Activated T-cell treated with anti-CD3 and anti-CD28 coated beads, Interleukin-2, amount 50 U/mL, for 72 hours (primary cell): Measurements from ENCODE around the gene CASQ2. TPM values are rescaled to one million over a fixed set of nuclear protein-coding genes. Genes with fewer than 3 reads are reported as not detected.

Source experiments
- ATAC-seq, 2 donors: fragments of 150-1000 bp; cut with Tn5 transposase; replicated peaks in 1 of 2; 2 replicates each; pipeline ENCODE4 v1.10.0; 2021; ENCODE audit warnings: moderate library complexity in 2 of 2, mild to moderate bottlenecking in 1 of 2
- DNase-seq, 2 donors: peaks; one replicate each; pipeline ENCODE4 v3.0.0; 2021 to 2022; ENCODE audit warnings: mixed read lengths in 1 of 2
- H3K27ac Mint-ChIP-seq: one replicate; pipeline ENCODE4 v1.8.0; 2022; ENCODE audit warnings: mild to moderate bottlenecking, moderate library complexity, mixed read lengths
- H3K27me3 Mint-ChIP-seq: one replicate; pipeline ENCODE4 v1.8.0; 2022; ENCODE audit warnings: low read depth, mixed read lengths
- H3K36me3 Mint-ChIP-seq, 2 donors: one replicate each; pipeline ENCODE4 v1.8.0; 2022; ENCODE audit warnings: mixed read lengths in 2 of 2, mild to moderate bottlenecking in 1 of 2; ENCODE audit not compliant: insufficient read depth in 2 of 2
- H3K4me1 Mint-ChIP-seq: one replicate; pipeline ENCODE4 v1.8.0; 2022; ENCODE audit warnings: low read depth, mixed read lengths
- H3K4me3 Mint-ChIP-seq, 2 donors: one replicate each; pipeline ENCODE4 v1.8.0; 2022; ENCODE audit warnings: mild to moderate bottlenecking in 2 of 2, mixed read lengths in 2 of 2, moderate library complexity in 2 of 2
- H3K9me3 Mint-ChIP-seq, 2 donors: one replicate each; pipeline ENCODE4 v1.8.0; 2022; ENCODE audit warnings: mixed read lengths in 2 of 2
- total RNA-seq, 2 donors: library from RNA; stranded (reverse); gene quantifications; one replicate each; pipeline ENCODE4 v1.2.3, GENCODE V29; 2022

CASQ2 gene
- total RNA-seq, 2 donors from 2014 or later = not detected

DNA sequence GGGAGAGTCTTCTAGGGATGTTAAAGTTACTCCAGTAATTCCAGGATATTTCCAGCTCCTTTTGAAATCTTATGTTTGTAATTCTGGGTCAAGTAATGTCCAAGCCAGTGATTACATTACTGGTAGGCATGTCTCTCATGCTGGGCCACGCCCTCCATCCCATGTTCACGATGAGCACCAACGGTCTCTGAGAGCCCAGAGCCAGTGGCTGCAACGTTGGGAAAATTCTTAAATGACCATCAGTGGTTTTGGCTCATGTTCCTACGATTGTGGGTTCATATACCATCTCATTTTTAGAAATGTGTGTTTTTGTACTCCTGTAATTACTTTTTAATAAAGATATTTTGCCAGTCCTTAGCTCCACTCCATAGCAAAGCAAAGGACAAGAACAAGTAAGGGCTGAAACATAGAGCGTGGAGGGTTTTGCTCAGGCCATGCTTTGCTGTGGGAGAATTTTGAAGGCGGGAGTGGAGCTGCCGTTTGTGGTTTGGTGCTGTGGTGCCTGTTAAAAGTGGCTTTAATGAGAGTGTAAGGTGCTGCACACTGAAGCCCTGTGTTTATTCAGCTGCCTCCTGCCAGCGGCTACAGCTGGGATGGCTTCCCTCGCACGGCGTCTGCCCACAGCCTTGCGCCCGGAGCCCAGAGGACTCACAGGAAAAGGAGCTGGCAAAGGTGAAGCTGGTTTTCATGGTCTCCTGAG is 97.9 kb downstream of the CASQ2 start:
- Mint-ChIP-seq H3K27ac (no peak overlapping the region), H3K27me3 (no peaks in the 10 kb centered on the region), H3K4me3 (no peak overlapping the region), H3K9me3 (peaks cover 1 to 2% of the 10 kb centered on the region in 2 donors), H3K36me3 (peaks cover 0 to 5% of the 10 kb centered on the region in 2 donors), H3K4me1 (no peaks in the 10 kb centered on the region)
- ATAC-seq = no peak
- no peak for DNase-seq

DNA sequence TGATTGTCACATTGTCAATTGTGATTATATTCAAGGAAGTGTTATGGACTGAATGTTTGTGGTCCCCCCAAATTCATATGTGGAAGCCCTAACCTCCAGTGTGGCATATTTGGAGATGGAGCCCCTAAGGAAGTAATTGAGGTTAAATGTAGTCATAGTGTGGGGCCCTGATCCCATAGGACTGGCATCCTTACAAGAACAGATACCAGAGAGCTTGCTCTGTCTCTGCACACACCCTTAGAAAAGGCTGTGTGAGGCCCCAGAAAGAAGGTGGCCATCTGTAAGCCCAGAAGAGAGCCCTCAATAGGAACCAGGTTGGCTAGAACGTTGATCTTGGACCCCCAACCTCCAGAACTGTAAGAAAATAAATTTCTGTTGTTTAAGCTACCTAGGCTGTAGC is 98.6 kb downstream of the CASQ2 start:
- Mint-ChIP-seq H3K4me3 (no peak overlapping the region), H3K9me3 (peaks cover 1 to 2% of the 10 kb centered on the region in 2 donors), H3K4me1 (no peaks in the 10 kb centered on the region), H3K27me3 (no peaks in the 10 kb centered on the region), H3K27ac (no peak overlapping the region), H3K36me3 (peaks cover 0 to 5% of the 10 kb centered on the region in 2 donors)
- DNase-seq = no peak
- ATAC-seq = no peak

- no peaks in the 10 kb centered on the region for H3K27me3 Mint-ChIP-seq
- peaks cover 1 to 2% of the 10 kb centered on the region in 2 donors for H3K9me3 Mint-ChIP-seq
- H3K4me3 Mint-ChIP-seq = no peak overlapping the region
- ATAC-seq = no peak
- no peaks in the 10 kb centered on the region for H3K4me1 Mint-ChIP-seq
- H3K27ac Mint-ChIP-seq = no peak overlapping the region
- H3K36me3 Mint-ChIP-seq = peaks cover 0 to 5% of the 10 kb centered on the region in 2 donors
- DNase-seq = no peak
Measured at GRCh38 chr1:115669002-115669673, 99.4 kb downstream of the CASQ2 start.

DNA sequence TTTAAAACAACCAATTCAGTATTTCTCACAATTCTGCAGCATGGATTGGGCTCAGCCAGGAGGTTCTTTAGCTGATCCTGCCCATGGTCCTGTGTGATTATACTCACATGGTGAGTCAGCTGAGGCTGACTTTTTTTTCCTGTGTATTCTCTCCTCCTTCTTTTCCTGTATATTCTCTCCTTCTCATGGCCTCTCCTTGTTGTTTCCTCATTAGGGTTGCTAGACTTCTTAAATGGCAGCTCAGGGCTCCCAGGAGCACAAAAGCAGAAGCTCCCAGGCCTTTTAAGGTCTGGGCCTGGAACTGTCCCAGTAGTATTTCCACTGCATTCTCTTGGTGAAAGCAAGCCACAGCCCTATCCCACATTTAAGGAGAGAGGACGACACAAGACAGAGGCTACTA is 99.9 kb downstream of the CASQ2 start:
- peaks cover 1 to 2% of the 10 kb centered on the region in 2 donors for H3K9me3 Mint-ChIP-seq
- no peaks in the 10 kb centered on the region for H3K27me3 Mint-ChIP-seq
- H3K36me3 Mint-ChIP-seq = peaks cover 0 to 5% of the 10 kb centered on the region in 2 donors

DNA sequence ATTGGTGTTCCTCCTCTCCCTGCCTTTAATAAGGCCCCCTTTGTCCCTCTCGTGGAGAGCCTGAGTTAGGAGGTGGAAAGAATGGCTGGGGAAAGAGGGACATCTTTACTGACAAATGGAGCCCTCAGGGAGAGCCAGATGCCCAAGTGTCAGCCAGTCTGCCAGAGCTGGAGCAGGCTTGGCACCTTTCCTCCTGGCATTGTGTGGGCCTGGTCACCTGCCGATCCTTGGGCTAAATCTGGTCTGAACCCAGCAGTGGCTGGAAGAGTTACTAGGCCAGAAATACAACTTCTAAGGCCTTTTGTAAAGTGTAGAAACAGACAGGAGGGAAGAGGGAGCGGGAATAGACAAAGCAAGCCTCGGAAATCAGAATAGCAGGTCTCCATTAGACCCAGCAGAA is 101.8 kb downstream of the CASQ2 start:
- Mint-ChIP-seq H3K36me3 (peaks cover 0 to 5% of the 10 kb centered on the region in 2 donors), H3K27ac (no peak overlapping the region), H3K4me3 (no peak overlapping the region), H3K27me3 (no peaks in the 10 kb centered on the region), H3K9me3 (peaks cover 1 to 2% of the 10 kb centered on the region in 2 donors), H3K4me1 (no peaks in the 10 kb centered on the region)
- DNase-seq (no peak), ATAC-seq (no peak)

More for the DNA sequence above, 99.9 kb downstream of the CASQ2 start:
- ATAC-seq (no peak), DNase-seq (no peak)
- Mint-ChIP-seq H3K4me1 (no peaks in the 10 kb centered on the region), H3K4me3 (no peak overlapping the region), H3K27ac (no peak overlapping the region)

GRCh38 chr1:115666206-115666605 is 102.3 kb downstream of the CASQ2 start:
- H3K27me3 Mint-ChIP-seq = no peaks in the 10 kb centered on the region
- no peak for DNase-seq
- peaks cover 0 to 5% of the 10 kb centered on the region in 2 donors for H3K36me3 Mint-ChIP-seq
- no peak for ATAC-seq
- H3K27ac Mint-ChIP-seq = no peak overlapping the region
- peaks cover 1 to 2% of the 10 kb centered on the region in 2 donors for H3K9me3 Mint-ChIP-seq
- no peak overlapping the region for H3K4me3 Mint-ChIP-seq
- H3K4me1 Mint-ChIP-seq = no peaks in the 10 kb centered on the region

GRCh38 chr1:115665319-115666096 is 103.0 kb downstream of the CASQ2 start:
- no peaks in the 10 kb centered on the region for H3K27me3 Mint-ChIP-seq
- no peak overlapping the region for H3K4me3 Mint-ChIP-seq
- no peak for DNase-seq
- no peaks in the 10 kb centered on the region for H3K4me1 Mint-ChIP-seq
- peaks cover 1 to 2% of the 10 kb centered on the region in 2 donors for H3K9me3 Mint-ChIP-seq
- H3K36me3 Mint-ChIP-seq = peaks cover 0 to 5% of the 10 kb centered on the region in 2 donors
- no peak overlapping the region for H3K27ac Mint-ChIP-seq
- ATAC-seq = no peak

DNA sequence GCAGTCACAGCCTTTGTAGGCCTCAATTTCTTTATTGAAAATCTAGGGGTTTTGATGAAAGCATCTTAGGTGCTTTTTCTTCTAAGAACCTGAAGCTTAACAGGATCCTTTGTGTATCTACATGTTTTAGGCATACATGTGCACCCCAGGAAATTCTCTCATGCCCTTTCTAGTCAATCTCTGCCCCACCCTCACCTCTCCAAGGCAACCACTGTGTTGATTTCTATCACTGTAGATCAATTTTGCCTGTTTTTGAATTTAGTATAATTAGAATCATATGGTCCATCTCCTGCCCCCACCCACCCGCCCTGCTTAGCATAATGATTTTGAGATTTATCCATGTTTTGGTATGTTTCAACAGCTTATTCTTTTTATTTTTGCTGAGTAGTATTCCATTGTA is 107.4 kb downstream of the CASQ2 start:
- Mint-ChIP-seq H3K27me3 (peaks cover 7% of the 10 kb centered on the region), H3K27ac (no peak overlapping the region), H3K36me3 (no peaks in the 10 kb centered on the region), H3K9me3 (no peaks in the 10 kb centered on the region), H3K4me3 (no peak overlapping the region), H3K4me1 (no peaks in the 10 kb centered on the region)
- DNase-seq (no peak), ATAC-seq (no peak)

- peaks cover 7% of the 10 kb centered on the region for H3K27me3 Mint-ChIP-seq
- no peaks in the 10 kb centered on the region for H3K9me3 Mint-ChIP-seq
- H3K4me1 Mint-ChIP-seq = peaks cover 7% of the 10 kb centered on the region
- H3K4me3 Mint-ChIP-seq = no peak overlapping the region
- H3K36me3 Mint-ChIP-seq = no peaks in the 10 kb centered on the region
- ATAC-seq (no peak), DNase-seq (no peak)
- no peak overlapping the region for H3K27ac Mint-ChIP-seq
Measured at GRCh38 chr1:115660151-115660550, 108.4 kb downstream of the CASQ2 start.

DNA sequence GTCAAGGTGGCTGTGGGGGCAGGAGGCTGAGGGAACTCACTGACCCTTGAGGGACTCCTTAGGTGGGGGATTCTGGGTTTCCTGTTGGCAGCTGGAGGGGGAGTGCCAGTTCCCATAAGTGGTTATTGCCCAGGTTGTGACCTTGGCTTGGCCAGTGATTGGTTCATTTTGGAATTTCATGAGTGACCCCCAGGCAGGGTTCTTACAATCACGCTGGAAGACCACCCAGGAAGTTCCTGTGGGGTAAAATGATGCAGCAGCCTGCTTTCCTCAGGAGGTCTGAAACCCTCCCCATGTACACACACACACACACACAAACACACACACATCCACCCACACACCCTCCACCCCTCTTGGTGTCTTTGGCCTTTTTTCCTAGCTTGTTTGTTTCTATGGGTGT is 109.9 kb downstream of the CASQ2 start:
- DNase-seq (no peak), ATAC-seq (no peak)
- peaks cover 14% of the 10 kb centered on the region for H3K4me1 Mint-ChIP-seq
- H3K4me3 Mint-ChIP-seq = no peak overlapping the region
- no peak overlapping the region for H3K27ac Mint-ChIP-seq
- H3K36me3 Mint-ChIP-seq = no peaks in the 10 kb centered on the region
- H3K9me3 Mint-ChIP-seq = no peaks in the 10 kb centered on the region
- H3K27me3 Mint-ChIP-seq = peaks cover 7% of the 10 kb centered on the region

GRCh38 chr1:115656461-115657077 is 111.9 kb downstream of the CASQ2 start:
- no peak overlapping the region for H3K4me3 Mint-ChIP-seq
- no peak overlapping the region for H3K27ac Mint-ChIP-seq
- peaks cover 14% of the 10 kb centered on the region for H3K4me1 Mint-ChIP-seq
- H3K9me3 Mint-ChIP-seq = no peaks in the 10 kb centered on the region
- H3K36me3 Mint-ChIP-seq = no peaks in the 10 kb centered on the region
- H3K27me3 Mint-ChIP-seq = peaks cover 7% of the 10 kb centered on the region
- ATAC-seq = no peak
- no peak for DNase-seq

GRCh38 chr1:115655916-115656315 is 112.6 kb downstream of the CASQ2 start:
- DNase-seq (no peak), ATAC-seq (no peak)
- peaks cover 7% of the 10 kb centered on the region for H3K27me3 Mint-ChIP-seq
- peaks cover 14% of the 10 kb centered on the region for H3K4me1 Mint-ChIP-seq
- H3K4me3 Mint-ChIP-seq = no peak overlapping the region
- no peaks in the 10 kb centered on the region for H3K36me3 Mint-ChIP-seq
- H3K9me3 Mint-ChIP-seq = no peaks in the 10 kb centered on the region
- no peak overlapping the region for H3K27ac Mint-ChIP-seq

GRCh38 chr1:115655306-115655663 is 113.2 kb downstream of the CASQ2 start:
- peaks cover 7% of the 10 kb centered on the region for H3K27me3 Mint-ChIP-seq
- ATAC-seq (peak in 1 of 2 donors; percentile 56), DNase-seq (no peak)
- H3K9me3 Mint-ChIP-seq = no peaks in the 10 kb centered on the region
- H3K4me1 Mint-ChIP-seq = peaks cover 14% of the 10 kb centered on the region
- H3K36me3 Mint-ChIP-seq = no peaks in the 10 kb centered on the region
- no peak overlapping the region for H3K27ac Mint-ChIP-seq
- H3K4me3 Mint-ChIP-seq = peak overlapping the region in 1 of 2 donors; percentile 66
